ENCODE data around the gene PTCD3.

PTCD3 gene

GRCh38 chr2:86073225-86073624 is 32.8 kb upstream of the PTCD3 start:
- TF ChIP-seq GATA1 (IDR thresholded peaks at IDR 0.05; ENCODE audit: low read depth, low read length) (no peak), POLR2A (IDR thresholded peaks at IDR 0.05; ENCODE audit: low read length) (no peak)
- DNase-seq = no peak

DNA sequence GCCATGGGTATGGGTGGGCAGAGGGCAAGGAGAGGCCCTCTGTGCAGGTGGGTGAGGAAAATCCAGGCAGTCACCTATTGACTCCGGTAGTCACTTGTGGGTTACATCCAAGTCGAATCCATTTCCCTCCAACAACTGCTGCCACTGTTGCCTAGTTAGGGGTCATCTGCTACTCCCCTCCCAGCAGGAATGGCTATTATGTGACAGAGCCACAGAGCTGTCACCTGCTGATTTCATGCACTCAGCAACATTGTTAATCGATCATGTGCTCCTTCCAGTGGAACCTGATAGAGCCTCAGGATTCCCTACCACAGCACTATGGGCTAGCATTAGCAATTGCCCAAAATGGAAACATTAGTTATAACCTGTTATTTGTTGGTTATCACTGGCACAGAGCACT is 31.8 kb upstream of the PTCD3 start:
- DNase-seq = no peak
- TF ChIP-seq POLR2A (IDR thresholded peaks at IDR 0.05; ENCODE audit: low read length) = no peak
- TF ChIP-seq GATA1 (IDR thresholded peaks at IDR 0.05; ENCODE audit: low read depth, low read length) = no peak

- TF ChIP-seq POLR2A (IDR thresholded peaks at IDR 0.05; ENCODE audit: low read length) (no peak), GATA1 (IDR thresholded peaks at IDR 0.05; ENCODE audit: low read depth, low read length) (no peak)
Observed at GRCh38 chr2:86074811-86075210, 31.2 kb upstream of the PTCD3 start.

GRCh38 chr2:86075886-86076285 is 30.1 kb upstream of the PTCD3 start:
- TF ChIP-seq POLR2A (IDR thresholded peaks at IDR 0.05; ENCODE audit: low read length) (no peak), GATA1 (IDR thresholded peaks at IDR 0.05; ENCODE audit: low read depth, low read length) (no peak)

More at GRCh38 chr2:86074811-86075210, 31.2 kb upstream of the PTCD3 start:
- DNase-seq = no peak

DNA sequence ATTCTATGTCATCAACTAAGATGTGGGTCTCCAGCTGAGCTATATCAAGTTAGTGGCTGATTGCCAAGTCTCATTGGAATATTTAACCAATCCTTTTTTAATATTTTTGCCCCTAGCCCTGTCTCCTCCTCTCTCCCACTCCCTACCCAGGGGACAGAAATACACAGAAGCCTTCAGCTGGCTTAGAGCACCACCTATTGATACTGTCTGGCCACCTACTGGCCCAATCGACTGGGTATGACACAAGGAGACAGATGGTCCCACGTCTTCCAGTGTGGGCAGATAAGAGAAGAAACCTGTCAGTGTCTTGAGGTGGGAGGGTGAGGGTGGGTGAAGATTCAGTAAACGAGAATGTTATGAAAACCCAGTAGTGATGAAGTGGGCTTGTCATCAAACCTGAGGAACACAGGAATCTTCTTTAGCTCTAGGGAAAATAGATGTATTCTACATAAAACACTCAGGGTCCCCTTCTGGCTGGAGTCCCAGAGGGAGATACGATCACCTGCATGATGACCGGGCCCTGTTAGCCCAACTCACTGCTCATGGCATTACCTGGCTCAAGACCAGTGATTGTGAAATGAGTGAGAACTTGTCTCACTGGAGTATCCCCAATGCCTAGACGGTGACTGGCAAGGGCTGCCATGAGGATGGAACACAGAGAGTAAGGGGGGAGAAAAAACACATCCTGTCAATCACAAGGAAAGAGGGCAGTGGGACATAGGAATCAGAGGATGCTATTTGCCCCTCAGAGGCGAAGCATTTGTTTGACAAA is 27.1 kb upstream of the PTCD3 start:
- DNase-seq = peak; percentile 40 to 71
- TF ChIP-seq GATA1 (IDR thresholded peaks at IDR 0.05; ENCODE audit: low read depth, low read length) = no peak
- TF ChIP-seq POLR2A (IDR thresholded peaks at IDR 0.05; ENCODE audit: low read length) = no peak

More at GRCh38 chr2:86075886-86076285, 30.1 kb upstream of the PTCD3 start:
- no peak for DNase-seq

GRCh38 chr2:86079981-86080911 is 25.8 kb upstream of the PTCD3 start:
- TF ChIP-seq POLR2A (IDR thresholded peaks at IDR 0.05; ENCODE audit: low read length) (no peak), GATA1 (IDR thresholded peaks at IDR 0.05; ENCODE audit: low read depth, low read length) (no peak)
- DNase-seq = peak; percentile 70 to 85

- TF ChIP-seq GATA1 (IDR thresholded peaks at IDR 0.05; ENCODE audit: low read depth, low read length) = no peak
- TF ChIP-seq POLR2A (IDR thresholded peaks at IDR 0.05; ENCODE audit: low read length) = no peak
- no peak for DNase-seq
Observed at GRCh38 chr2:86081724-86082123, 24.3 kb upstream of the PTCD3 start.

GRCh38 chr2:86082756-86083155 is 23.3 kb upstream of the PTCD3 start:
- no peak for DNase-seq

GRCh38 chr2:86087936-86088850 is 17.8 kb upstream of the PTCD3 start:
- TF ChIP-seq GATA1 (IDR thresholded peaks at IDR 0.05; ENCODE audit: low read depth, low read length) = no peak
- peak; percentile 5 to 43 for DNase-seq

More at GRCh38 chr2:86082756-86083155, 23.3 kb upstream of the PTCD3 start:
- no peak for TF ChIP-seq POLR2A (IDR thresholded peaks at IDR 0.05; ENCODE audit: low read length)
- TF ChIP-seq GATA1 (IDR thresholded peaks at IDR 0.05; ENCODE audit: low read depth, low read length) = no peak

- no peak for DNase-seq
- TF ChIP-seq GATA1 (IDR thresholded peaks at IDR 0.05; ENCODE audit: low read depth, low read length) (no peak), POLR2A (IDR thresholded peaks at IDR 0.05; ENCODE audit: low read length) (no peak)
Observed at GRCh38 chr2:86094229-86094628, 11.8 kb upstream of the PTCD3 start.

DNA sequence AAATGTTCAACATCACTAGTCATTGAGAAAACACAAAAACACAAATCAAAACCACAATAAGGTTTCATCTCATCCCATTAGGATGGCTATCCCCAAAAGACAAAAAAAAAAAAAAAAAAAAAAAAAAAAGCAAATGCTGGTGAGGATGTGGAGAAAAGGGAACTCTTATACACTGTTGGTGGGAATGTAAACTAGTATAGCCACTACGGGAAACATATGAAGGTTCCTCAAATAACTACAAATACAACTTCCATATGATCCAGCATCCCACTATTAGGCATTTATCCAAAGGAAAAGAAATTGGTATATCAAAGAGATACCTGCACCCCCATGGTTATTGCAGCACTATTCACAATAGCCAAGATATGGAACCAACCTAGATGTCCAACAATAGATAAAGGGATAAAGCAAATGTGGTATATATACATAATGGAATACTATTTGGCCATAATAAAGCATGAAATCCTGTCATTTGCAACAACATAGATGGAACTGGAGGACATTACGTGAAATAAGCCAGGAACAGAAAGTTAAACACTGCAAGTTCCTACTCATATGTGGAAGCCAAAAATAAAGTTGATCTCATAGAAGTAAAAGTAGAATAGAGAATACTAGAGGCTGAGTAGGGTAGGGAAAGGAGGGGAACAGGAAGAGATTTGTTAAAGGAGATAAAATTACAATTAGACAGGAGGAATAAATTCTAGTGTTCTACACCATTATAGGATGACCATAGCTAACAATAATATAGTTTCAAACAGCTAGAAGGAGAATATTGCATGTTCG is 8.7 kb upstream of the PTCD3 start:
- TF ChIP-seq GATA1 (IDR thresholded peaks at IDR 0.05; ENCODE audit: low read depth, low read length) (no peak), POLR2A (IDR thresholded peaks at IDR 0.05; ENCODE audit: low read length) (no peak)
- no peak for DNase-seq

- TF ChIP-seq GATA1 (IDR thresholded peaks at IDR 0.05; ENCODE audit: low read depth, low read length) = no peak
- no peak for TF ChIP-seq POLR2A (IDR thresholded peaks at IDR 0.05; ENCODE audit: low read length)
- no peak for DNase-seq
Observed at GRCh38 chr2:86097913-86098312, 8.1 kb upstream of the PTCD3 start.

DNA sequence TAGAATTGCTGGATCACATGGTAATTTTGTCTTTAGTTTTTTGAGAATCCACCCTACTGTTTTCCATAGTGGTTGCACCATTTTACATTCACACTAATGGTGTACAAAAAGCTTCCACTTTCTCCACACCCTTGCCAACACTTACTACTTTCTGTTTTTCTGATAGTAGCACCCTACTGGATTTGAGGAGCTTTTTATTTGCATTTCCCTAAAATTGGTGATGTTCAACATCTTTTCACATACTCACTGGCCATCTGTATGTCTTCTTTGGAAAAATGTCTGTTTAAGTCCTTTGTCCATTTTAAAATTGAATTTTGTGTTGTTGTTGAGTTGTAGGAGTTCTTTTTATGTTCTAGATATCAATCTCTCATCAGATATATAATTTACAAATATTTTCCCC is 3.9 kb upstream of the PTCD3 start:
- no peak for DNase-seq
- TF ChIP-seq POLR2A (IDR thresholded peaks at IDR 0.05; ENCODE audit: low read length) (no peak), GATA1 (IDR thresholded peaks at IDR 0.05; ENCODE audit: low read depth, low read length) (no peak)
